ENCODE data around the gene CEMIP2.

The CEMIP2 gene

DNA sequence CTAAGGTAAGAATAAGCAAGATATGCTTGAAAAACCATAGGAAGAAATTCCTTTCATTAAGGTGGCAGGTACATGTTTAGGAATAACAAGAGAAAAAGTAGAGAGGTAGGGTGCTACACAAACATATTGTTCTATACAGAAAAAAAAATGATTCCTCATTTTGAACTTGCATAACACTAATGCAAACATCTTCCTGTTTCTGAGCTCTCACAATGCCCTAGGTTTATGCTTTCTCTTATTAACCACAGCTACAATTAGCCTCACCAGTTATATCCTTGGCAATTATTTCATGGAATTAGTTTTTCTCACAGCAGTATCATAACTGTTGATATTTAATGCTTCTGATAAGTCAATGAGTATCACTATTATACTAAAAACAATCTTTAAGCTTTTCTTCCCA lies 20.7 kb downstream of the CEMIP2 start:
- Histone ChIP-seq H3K27me3 (no peaks in the 10 kb centered on the region), H3K4me3 (ENCODE audit: low read depth, low read length) (no peak overlapping the region), H3K36me3 (no peaks in the 10 kb centered on the region), H3K4me1 (no peaks in the 10 kb centered on the region), H3K9me3 (no peaks in the 10 kb centered on the region)
- TF ChIP-seq, protein P1, sequence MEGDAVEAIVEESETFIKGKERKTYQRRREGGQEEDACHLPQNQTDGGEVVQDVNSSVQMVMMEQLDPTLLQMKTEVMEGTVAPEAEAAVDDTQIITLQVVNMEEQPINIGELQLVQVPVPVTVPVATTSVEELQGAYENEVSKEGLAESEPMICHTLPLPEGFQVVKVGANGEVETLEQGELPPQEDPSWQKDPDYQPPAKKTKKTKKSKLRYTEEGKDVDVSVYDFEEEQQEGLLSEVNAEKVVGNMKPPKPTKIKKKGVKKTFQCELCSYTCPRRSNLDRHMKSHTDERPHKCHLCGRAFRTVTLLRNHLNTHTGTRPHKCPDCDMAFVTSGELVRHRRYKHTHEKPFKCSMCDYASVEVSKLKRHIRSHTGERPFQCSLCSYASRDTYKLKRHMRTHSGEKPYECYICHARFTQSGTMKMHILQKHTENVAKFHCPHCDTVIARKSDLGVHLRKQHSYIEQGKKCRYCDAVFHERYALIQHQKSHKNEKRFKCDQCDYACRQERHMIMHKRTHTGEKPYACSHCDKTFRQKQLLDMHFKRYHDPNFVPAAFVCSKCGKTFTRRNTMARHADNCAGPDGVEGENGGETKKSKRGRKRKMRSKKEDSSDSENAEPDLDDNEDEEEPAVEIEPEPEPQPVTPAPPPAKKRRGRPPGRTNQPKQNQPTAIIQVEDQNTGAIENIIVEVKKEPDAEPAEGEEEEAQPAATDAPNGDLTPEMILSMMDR (IDR thresholded peaks at IDR 0.05; ENCODE audit: low read depth, low read length): no peak
- no peak for DNase-seq

DNA sequence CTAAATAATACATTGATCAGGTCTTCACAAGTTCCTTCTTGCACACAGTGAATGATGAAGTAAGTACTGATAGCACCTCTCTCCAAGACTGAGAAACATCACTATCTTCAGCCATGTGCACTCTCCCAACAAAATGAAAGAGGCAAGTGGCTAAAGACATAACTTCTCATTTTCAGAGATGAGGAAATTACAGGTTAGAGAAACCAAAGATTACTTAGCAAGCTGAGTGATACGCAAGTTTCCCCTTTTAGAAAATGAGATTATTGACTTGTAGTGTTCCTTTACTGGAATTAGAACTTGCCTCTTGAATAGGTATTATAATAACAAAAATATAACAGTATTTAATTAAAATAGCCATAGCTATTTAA lies 21.6 kb downstream of the CEMIP2 start:
- TF ChIP-seq, protein P1 (IDR thresholded peaks at IDR 0.05; ENCODE audit: low read depth, low read length): no peak
- no peaks in the 10 kb centered on the region for H3K9me3 ChIP-seq
- H3K4me3 ChIP-seq (ENCODE audit: low read depth, low read length): no peak overlapping the region
- no peaks in the 10 kb centered on the region for H3K4me1 ChIP-seq
- no peaks in the 10 kb centered on the region for H3K27me3 ChIP-seq
- no peaks in the 10 kb centered on the region for H3K36me3 ChIP-seq
- DNase-seq: no peak

DNA sequence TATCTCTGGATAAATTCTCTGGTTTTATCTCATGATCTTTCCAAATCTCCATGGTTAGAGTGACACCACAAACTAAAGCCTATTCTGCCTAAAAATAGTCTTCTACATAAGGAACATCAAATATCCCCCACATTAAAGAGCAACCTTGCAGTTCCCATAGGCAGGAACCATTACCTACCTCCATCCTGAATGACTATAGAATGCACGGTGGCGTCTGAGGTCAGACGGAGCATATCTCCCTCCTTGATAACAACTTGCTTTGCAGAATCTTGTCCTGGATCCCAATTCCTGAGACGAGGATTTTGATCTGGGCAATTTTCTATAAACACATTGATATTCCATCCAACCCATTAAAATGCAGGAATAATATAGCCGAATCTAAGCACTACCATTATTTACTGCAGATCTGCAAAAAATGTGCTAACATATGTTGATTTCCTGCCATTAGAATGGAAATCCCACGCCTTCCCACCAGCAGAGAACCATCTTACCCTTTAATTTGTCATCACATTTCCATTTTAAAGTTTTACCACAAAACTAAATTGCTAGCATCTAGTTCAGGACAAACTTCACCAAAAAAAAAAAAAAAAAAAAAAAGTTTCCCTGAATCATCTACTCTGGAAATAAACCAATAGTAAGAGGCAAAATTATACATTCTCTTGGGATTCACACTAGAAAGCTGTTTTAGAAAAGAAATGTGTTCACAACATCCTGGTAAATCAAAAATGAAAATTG lies 22.1 kb downstream of the CEMIP2 start:
- DNase-seq: no peak

DNA sequence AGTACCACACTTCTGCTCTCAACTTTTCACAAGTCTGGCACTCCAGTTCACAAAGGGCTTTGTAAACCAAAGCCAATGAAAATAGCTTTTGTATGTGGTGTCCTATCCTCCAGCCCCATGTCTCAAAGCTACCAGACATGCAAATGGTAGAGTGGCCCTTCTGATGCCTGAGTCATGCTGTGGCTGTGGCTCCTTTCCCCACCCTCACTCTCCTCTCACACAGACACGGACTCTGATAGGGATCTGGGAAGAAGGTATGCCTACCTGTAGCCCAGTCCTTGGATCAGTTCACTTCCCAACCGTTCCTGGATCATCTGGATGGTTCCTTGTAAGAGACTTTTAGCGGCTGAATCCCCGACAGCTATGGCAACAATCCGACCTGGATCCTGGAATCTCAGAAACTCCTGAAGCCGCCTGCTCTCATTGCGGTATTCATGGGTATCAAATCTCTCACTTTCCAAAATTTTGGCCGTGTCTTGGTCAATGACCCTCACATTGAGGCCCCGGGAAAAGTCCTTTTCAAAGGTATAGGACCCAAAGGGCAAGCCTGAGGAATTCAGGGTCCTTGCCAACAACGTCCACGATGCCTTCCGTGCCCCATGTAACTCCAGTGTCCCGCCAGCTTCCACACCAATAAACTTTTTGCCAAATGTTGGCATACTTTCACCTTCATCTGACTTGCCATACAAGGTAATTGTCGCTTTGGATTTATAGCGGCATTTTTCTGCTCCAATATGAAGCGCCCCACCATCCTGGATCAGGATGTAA lies 23.4 kb downstream of the CEMIP2 start:
- Histone ChIP-seq H3K9me3 (no peaks in the 10 kb centered on the region), H3K36me3 (no peaks in the 10 kb centered on the region), H3K4me1 (no peaks in the 10 kb centered on the region), H3K4me3 (ENCODE audit: low read depth, low read length) (no peak overlapping the region), H3K27me3 (no peaks in the 10 kb centered on the region)
- TF ChIP-seq, protein P1 (IDR thresholded peaks at IDR 0.05; ENCODE audit: low read depth, low read length): no peak
- DNase-seq: no peak

More for the DNA sequence above, 22.1 kb downstream of the CEMIP2 start:
- no peaks in the 10 kb centered on the region for H3K27me3 ChIP-seq
- no peaks in the 10 kb centered on the region for H3K9me3 ChIP-seq
- H3K36me3 ChIP-seq: no peaks in the 10 kb centered on the region
- TF ChIP-seq, protein P1 (IDR thresholded peaks at IDR 0.05; ENCODE audit: low read depth, low read length): no peak
- no peak overlapping the region for H3K4me3 ChIP-seq (ENCODE audit: low read depth, low read length)
- no peaks in the 10 kb centered on the region for H3K4me1 ChIP-seq

DNA sequence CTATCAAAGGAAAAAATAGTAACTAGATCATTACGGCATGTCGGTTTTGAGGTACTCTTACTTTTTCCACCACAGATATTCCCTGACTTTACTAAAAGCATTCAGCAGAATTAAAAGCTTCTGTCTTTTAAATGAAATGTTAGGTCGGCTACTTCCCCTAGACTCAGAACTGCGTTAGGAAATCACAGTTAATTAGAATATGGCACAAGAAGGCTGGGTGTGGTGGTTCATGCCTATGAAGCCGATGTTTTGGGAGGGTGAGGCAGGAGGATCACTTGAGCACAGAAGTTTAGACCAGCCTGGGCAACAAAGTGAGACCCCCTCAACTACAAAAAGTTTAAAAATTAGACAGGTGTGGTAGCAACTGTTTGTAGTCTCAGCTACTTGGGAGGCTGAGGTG lies 24.4 kb downstream of the CEMIP2 start:
- Histone ChIP-seq H3K27me3 (no peaks in the 10 kb centered on the region), H3K36me3 (no peaks in the 10 kb centered on the region), H3K4me1 (no peaks in the 10 kb centered on the region), H3K9me3 (no peaks in the 10 kb centered on the region), H3K4me3 (ENCODE audit: low read depth, low read length) (no peak overlapping the region)
- TF ChIP-seq, protein P1 (IDR thresholded peaks at IDR 0.05; ENCODE audit: low read depth, low read length): no peak
- DNase-seq: no peak

DNA sequence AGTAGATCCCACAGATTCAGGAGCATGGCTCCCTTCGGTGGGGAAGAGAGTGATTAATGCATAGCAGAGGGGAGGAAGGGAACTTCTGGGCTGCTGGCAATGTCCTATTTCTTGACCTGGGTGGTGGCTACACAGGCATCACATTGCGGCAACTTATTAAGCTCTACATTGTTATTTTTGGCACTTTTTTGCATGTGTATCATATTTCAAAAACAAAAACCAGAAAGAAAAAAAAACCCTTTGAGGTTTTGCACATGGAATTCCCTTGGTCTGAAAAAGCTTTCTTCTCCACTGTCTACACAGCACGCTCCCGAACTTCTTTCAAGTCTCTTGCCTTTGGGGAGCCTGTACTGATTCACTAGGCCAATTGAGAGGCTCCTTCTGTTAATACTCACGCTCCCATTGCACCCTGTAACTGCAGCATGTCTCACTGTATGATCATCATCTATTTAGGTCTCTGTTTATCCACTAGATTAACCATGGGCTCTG lies 25.1 kb downstream of the CEMIP2 start:
- Histone ChIP-seq H3K36me3 (no peaks in the 10 kb centered on the region), H3K4me3 (ENCODE audit: low read depth, low read length) (no peak overlapping the region), H3K4me1 (no peaks in the 10 kb centered on the region), H3K27me3 (no peaks in the 10 kb centered on the region), H3K9me3 (no peaks in the 10 kb centered on the region)
- no peak for DNase-seq
- TF ChIP-seq, protein P1 (IDR thresholded peaks at IDR 0.05; ENCODE audit: low read depth, low read length): no peak
